ENCODE measurements around the gene ANO3. TPM values are rescaled to one million over a fixed set of nuclear protein-coding genes. Genes with fewer than 3 reads are reported as not detected.

The ANO3 gene
- total RNA-seq, 1 donor from 2014 or later, result 0.29 TPM

- no peak for TF ChIP-seq CTCF (conservative IDR thresholded peaks at IDR 0.05)
- no peaks in the 10 kb centered on the region for H3K4me1 Mint-ChIP-seq (ENCODE audit: unreplicated experiment)
- no peak for DNase-seq (ENCODE audit: extremely low spot score, unreplicated experiment)
- peaks cover 3% of the 10 kb centered on the region for H3K27me3 Mint-ChIP-seq
- H3K36me3 Mint-ChIP-seq, result no peaks in the 10 kb centered on the region
- no peak overlapping the region for H3K27ac Mint-ChIP-seq
- no peak overlapping the region for H3K4me3 Mint-ChIP-seq
- no peaks in the 10 kb centered on the region for H3K9me3 Mint-ChIP-seq
Measured at GRCh38 chr11:26457636-26458035, 125.7 kb downstream of the ANO3 start.

- Mint-ChIP-seq H3K27me3 (no peaks in the 10 kb centered on the region), H3K27ac (no peak overlapping the region), H3K4me3 (no peak overlapping the region), H3K36me3 (no peaks in the 10 kb centered on the region), H3K4me1 (ENCODE audit: unreplicated experiment) (no peaks in the 10 kb centered on the region), H3K9me3 (no peaks in the 10 kb centered on the region)
- no peak for TF ChIP-seq CTCF (conservative IDR thresholded peaks at IDR 0.05)
- no peak for DNase-seq (ENCODE audit: extremely low spot score, unreplicated experiment)
Measured at GRCh38 chr11:26465274-26465673, 133.3 kb downstream of the ANO3 start.

- Mint-ChIP-seq H3K36me3 (no peaks in the 10 kb centered on the region), H3K4me3 (no peak overlapping the region), H3K9me3 (no peaks in the 10 kb centered on the region), H3K27ac (no peak overlapping the region), H3K27me3 (no peaks in the 10 kb centered on the region), H3K4me1 (ENCODE audit: unreplicated experiment) (no peaks in the 10 kb centered on the region)
- no peak for TF ChIP-seq CTCF (conservative IDR thresholded peaks at IDR 0.05)
- DNase-seq (ENCODE audit: extremely low spot score, unreplicated experiment), result no peak
Measured at GRCh38 chr11:26467506-26467905, 135.6 kb downstream of the ANO3 start.

GRCh38 chr11:26470992-26471391, 139.1 kb downstream of the ANO3 start:
- H3K36me3 Mint-ChIP-seq, result no peaks in the 10 kb centered on the region
- TF ChIP-seq CTCF (conservative IDR thresholded peaks at IDR 0.05), result no peak

GRCh38 chr11:26473216-26474194, 141.6 kb downstream of the ANO3 start:
- no peaks in the 10 kb centered on the region for H3K27me3 Mint-ChIP-seq
- peaks cover 4% of the 10 kb centered on the region for H3K4me1 Mint-ChIP-seq (ENCODE audit: unreplicated experiment)
- DNase-seq (ENCODE audit: extremely low spot score, unreplicated experiment), result no peak
- H3K36me3 Mint-ChIP-seq, result no peaks in the 10 kb centered on the region
- H3K4me3 Mint-ChIP-seq, result no peak overlapping the region
- H3K27ac Mint-ChIP-seq, result no peak overlapping the region
- no peak for TF ChIP-seq CTCF (conservative IDR thresholded peaks at IDR 0.05)
- H3K9me3 Mint-ChIP-seq, result no peaks in the 10 kb centered on the region

More at GRCh38 chr11:26470992-26471391, 139.1 kb downstream of the ANO3 start:
- no peak for DNase-seq (ENCODE audit: extremely low spot score, unreplicated experiment)
- Mint-ChIP-seq H3K9me3 (no peaks in the 10 kb centered on the region), H3K27me3 (no peaks in the 10 kb centered on the region), H3K4me3 (no peak overlapping the region), H3K27ac (no peak overlapping the region), H3K4me1 (ENCODE audit: unreplicated experiment) (no peaks in the 10 kb centered on the region)

Measured in type B pancreatic cell (in vitro differentiated cells).